ENCODE measurements around the gene SPIN2A.
"Not testable (repeated sequence)": the region's sequence is repeated elsewhere in the genome, so short reads cannot be mapped to it uniquely, and the experiment has no call there.

The SPIN2A gene

DNA sequence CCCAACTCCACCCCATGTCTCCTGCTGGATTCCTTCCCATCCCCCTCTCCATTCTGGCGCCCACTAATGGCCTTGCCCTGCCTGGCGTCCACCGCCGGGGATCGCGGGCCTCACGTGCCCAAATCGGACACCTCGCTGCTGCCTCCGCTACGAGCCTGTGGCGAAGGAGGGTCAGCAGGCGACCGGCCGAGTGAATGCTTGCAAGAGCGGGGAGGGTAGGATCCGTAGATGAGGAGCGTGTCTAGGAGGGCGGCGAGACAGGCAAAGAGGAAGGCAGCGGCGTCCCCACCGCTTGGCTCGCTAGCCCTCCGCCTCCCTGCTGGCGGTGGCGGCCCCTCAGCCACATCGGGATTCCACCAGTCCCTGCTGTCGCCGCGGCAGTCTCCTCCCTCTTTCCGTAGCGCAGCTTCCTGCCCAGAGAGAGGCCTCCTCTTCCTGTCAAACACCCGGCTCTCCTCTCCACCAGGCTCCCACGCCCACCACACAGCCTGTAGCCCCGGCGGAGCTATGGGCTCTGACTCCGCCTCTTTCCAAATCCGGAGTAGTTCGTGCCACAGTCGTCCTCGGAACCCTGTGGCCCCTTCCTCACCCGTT is 15.9 kb downstream of the SPIN2A start, which contains the start of gene SPIN2B:
TSS of gene SPIN2B (minus strand) at position 387 of the 594 bp plus-strand sequence.
- peak; percentile 100 for ATAC-seq
- Mint-ChIP-seq H3K4me1 (peaks cover 6% of the 10 kb centered on the region), H3K9me3 (no peaks in the 10 kb centered on the region), H3K27ac (peak within 1 kb of the TSS; percentile 82), H3K27me3 (no peaks in the 10 kb centered on the region), H3K4me3 (peak within 1 kb of the TSS; percentile 82), H3K36me3 (ENCODE audit: low read depth) (peaks cover 6% of the 10 kb centered on the region)
- peak; percentile 79 for DNase-seq

- H3K4me1 Mint-ChIP-seq; ATAC-seq; DNase-seq; H3K36me3 Mint-ChIP-seq (ENCODE audit: low read depth); H3K9me3 Mint-ChIP-seq; H3K27me3 Mint-ChIP-seq: not testable (repeated sequence)
- peak overlapping the region; percentile 82 for H3K27ac Mint-ChIP-seq
- H3K4me3 Mint-ChIP-seq = peak overlapping the region; percentile 82
These were observed 16.5 kb downstream of the SPIN2A start for GRCh38 chrX:57120619-57121161.

- DNase-seq (no peak), ATAC-seq (no peak)
- Mint-ChIP-seq H3K4me1 (peaks cover 6% of the 10 kb centered on the region), H3K9me3 (no peaks in the 10 kb centered on the region), H3K27me3 (no peaks in the 10 kb centered on the region), H3K27ac (no peak overlapping the region), H3K4me3 (no peak overlapping the region), H3K36me3 (ENCODE audit: low read depth) (peaks cover 6% of the 10 kb centered on the region)
These were observed 17.8 kb downstream of the SPIN2A start for GRCh38 chrX:57119416-57119815.

GRCh38 chrX:57117566-57117965 is 19.6 kb downstream of the SPIN2A start:
- DNase-seq; H3K4me3 Mint-ChIP-seq; H3K27ac Mint-ChIP-seq; H3K36me3 Mint-ChIP-seq (ENCODE audit: low read depth); ATAC-seq; H3K9me3 Mint-ChIP-seq; H3K27me3 Mint-ChIP-seq; H3K4me1 Mint-ChIP-seq: not testable (repeated sequence)

- no peak for ATAC-seq
- no peak for DNase-seq
- Mint-ChIP-seq H3K4me1 (no peaks in the 10 kb centered on the region), H3K36me3 (ENCODE audit: low read depth) (peaks cover 37% of the 10 kb centered on the region), H3K27ac (no peak overlapping the region), H3K9me3 (peaks cover 4% of the 10 kb centered on the region), H3K4me3 (no peak overlapping the region), H3K27me3 (no peaks in the 10 kb centered on the region)
These were observed 32.2 kb downstream of the SPIN2A start for GRCh38 chrX:57104921-57105398.

- DNase-seq = no peak
- Mint-ChIP-seq H3K27me3 (no peaks in the 10 kb centered on the region), H3K27ac (no peak overlapping the region), H3K36me3 (ENCODE audit: low read depth) (peaks cover 37% of the 10 kb centered on the region), H3K4me1 (no peaks in the 10 kb centered on the region), H3K9me3 (peaks cover 4% of the 10 kb centered on the region), H3K4me3 (no peak overlapping the region)
- ATAC-seq = no peak
These were observed 32.8 kb downstream of the SPIN2A start for GRCh38 chrX:57104406-57104805.

DNA sequence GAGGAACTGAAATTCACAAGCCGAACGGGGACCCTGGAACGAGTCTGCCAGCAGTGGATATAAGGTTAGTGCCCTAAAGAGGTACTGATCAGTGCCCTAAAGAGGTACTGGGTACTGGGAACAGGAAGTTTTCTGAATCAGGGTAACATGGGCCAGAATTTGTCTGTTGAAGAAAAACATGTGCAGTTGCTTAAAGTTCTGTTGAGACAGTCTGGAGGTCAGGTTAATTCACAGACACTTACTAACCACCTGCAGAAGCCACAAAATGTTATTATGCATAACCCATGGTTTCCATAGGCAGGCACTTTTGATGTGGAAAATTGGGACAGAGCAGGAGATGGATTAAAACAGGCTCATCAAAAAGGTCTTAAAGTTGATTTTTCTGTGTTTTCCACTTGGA is 33.7 kb downstream of the SPIN2A start:
- Mint-ChIP-seq H3K27ac (no peak overlapping the region), H3K27me3 (no peaks in the 10 kb centered on the region), H3K9me3 (peaks cover 10% of the 10 kb centered on the region), H3K4me3 (no peak overlapping the region), H3K4me1 (no peaks in the 10 kb centered on the region), H3K36me3 (ENCODE audit: low read depth) (peaks cover 41% of the 10 kb centered on the region)
- ATAC-seq (no peak), DNase-seq (no peak)

GRCh38 chrX:57102918-57103317 is 34.3 kb downstream of the SPIN2A start:
- not testable (repeated sequence) for H3K27ac Mint-ChIP-seq, DNase-seq, H3K27me3 Mint-ChIP-seq, H3K4me3 Mint-ChIP-seq, ATAC-seq, H3K4me1 Mint-ChIP-seq
- Mint-ChIP-seq H3K9me3 (peaks cover 14% of the 10 kb centered on the region), H3K36me3 (ENCODE audit: low read depth) (peaks cover 42% of the 10 kb centered on the region)
